ENCODE data around the gene R3HDM4. TPM values are rescaled to one million over a fixed set of nuclear protein-coding genes. Genes with fewer than 3 reads are reported as not detected.

The R3HDM4 gene
- total and polyA plus RNA-seq, 9 of the 15 experiments (the other 6 are each of a cell fraction or from before 2014, with no cell fraction given): 3.2 to 154 (median 59.0) TPM

- TF ChIP-seq E2F6 (IDR thresholded peaks at IDR 0.05; ENCODE audit: borderline replicate concordance in 1 of 2, extremely low read depth in 1 of 2, insufficient read depth in 1 of 2, insufficient read length in 1 of 2, low read depth in 1 of 2, low read length in 1 of 2, poor library complexity in 1 of 2, severe bottlenecking in 1 of 2): no peak
- no peak for TF ChIP-seq SMARCA5 (IDR thresholded peaks at IDR 0.05)
- TF ChIP-seq HOMEZ (CRISPR knock-in tag; IDR thresholded peaks at IDR 0.05): no peak
- peak; percentile 57; the same call in 1 of the 2 replicates for TF ChIP-seq SMAD4 (CRISPR knock-in tag; conservative IDR thresholded peaks at IDR 0.05)
- no peak for TF ChIP-seq EHMT2 (IDR thresholded peaks at IDR 0.05)
- peak; percentile 25; the same call in 1 of the 2 replicates for TF ChIP-seq CBFA2T3 (IDR thresholded peaks at IDR 0.05)
- 0 out of 2 replicates have a peak, but pooled peaks have one; percentile 17 for TF ChIP-seq TCF15 (CRISPR knock-in tag; IDR thresholded peaks at IDR 0.05)
- TF ChIP-seq SMARCA4 (IDR thresholded peaks at IDR 0.05): 0 out of 2 replicates have a peak, but pooled peaks have one; percentile 12
- TF ChIP-seq FOXP1 (CRISPR knock-in tag; IDR thresholded peaks at IDR 0.05): no peak
- peak; percentile 65 for TF ChIP-seq EP300 (IDR thresholded peaks at IDR 0.05; ENCODE audit: low read length)
- TF ChIP-seq ZNF134 (CRISPR knock-in tag; conservative IDR thresholded peaks at IDR 0.05): no peak; the same call in 1 of the 2 replicates
- TF ChIP-seq CHD2 (IDR thresholded peaks at IDR 0.05; ENCODE audit: low read depth, low read length): peak; percentile 18; the same call in 1 of the 2 replicates
- TF ChIP-seq ETV6 (IDR thresholded peaks at IDR 0.05; ENCODE audit: borderline replicate concordance in 1 of 2, low read depth in 2 of 2, low read length in 1 of 2): no peak
- TF ChIP-seq ETV6 (CRISPR knock-in tag; IDR thresholded peaks at IDR 0.05; ENCODE audit: borderline replicate concordance): no peak
- no peak for TF ChIP-seq ARHGAP35 (IDR thresholded peaks at IDR 0.05; ENCODE audit: partially characterized antibody)
- TF ChIP-seq CCAR2 (IDR thresholded peaks at IDR 0.05; ENCODE audit: low read depth, low read length): no peak
- peak; percentile 43; the same call in 1 of the 2 replicates for TF ChIP-seq JUND (IDR thresholded peaks at IDR 0.05; ENCODE audit: borderline replicate concordance, low read depth, low read length)
- TF ChIP-seq JUND (tag; IDR thresholded peaks at IDR 0.05; ENCODE audit: borderline replicate concordance, low read depth, low read length): no peak; the same call in 2 of the 3 replicates
- peak; percentile 19; the same call in 1 of the 2 replicates for TF ChIP-seq TEAD4 (IDR thresholded peaks at IDR 0.05; ENCODE audit: low read length)
- no peak for TF ChIP-seq TEAD4 (CRISPR knock-in tag; IDR thresholded peaks at IDR 0.05; ENCODE audit: borderline replicate concordance)
- no peak for TF ChIP-seq STAT5B (CRISPR knock-in tag; IDR thresholded peaks at IDR 0.05)
Measured at GRCh38 chr19:952680-953444, 39.8 kb upstream of the R3HDM4 start (continued).

All from K562 (cell line).